Esophagus muscularis mucosa (tissue), 4 donors: ENCODE data around the gene MAN1B1.

Source experiments
- EP300 ChIP-seq: sonication (generic); formaldehyde crosslinking; IDR thresholded peaks from one replicate; pipeline ENCODE4 v1.6.1; 2017; ENCODE audit warnings: antibody characterized with exemption
- POLR2A ChIP-seq: fragments of 450-650 bp; IDR thresholded peaks from one replicate; pipeline ENCODE4 v1.6.1; 2017; ENCODE audit warnings: antibody characterized with exemption, moderate library complexity, mild to moderate bottlenecking, low read depth
- TF ChIP-seq, protein P1 (sequence below), 3 experiments: fragments of 200-600 bp in 2 of 3; fragments of 450-650 bp in 1 of 3; sonication (generic) in 2 of 3; IDR thresholded peaks; one replicate each; pipeline ENCODE4 v1.5.1; 2017 to 2019; ENCODE audit warnings: antibody characterized with exemption in 3 of 3, mild to moderate bottlenecking in 2 of 3, moderate library complexity in 1 of 3

DNA sequence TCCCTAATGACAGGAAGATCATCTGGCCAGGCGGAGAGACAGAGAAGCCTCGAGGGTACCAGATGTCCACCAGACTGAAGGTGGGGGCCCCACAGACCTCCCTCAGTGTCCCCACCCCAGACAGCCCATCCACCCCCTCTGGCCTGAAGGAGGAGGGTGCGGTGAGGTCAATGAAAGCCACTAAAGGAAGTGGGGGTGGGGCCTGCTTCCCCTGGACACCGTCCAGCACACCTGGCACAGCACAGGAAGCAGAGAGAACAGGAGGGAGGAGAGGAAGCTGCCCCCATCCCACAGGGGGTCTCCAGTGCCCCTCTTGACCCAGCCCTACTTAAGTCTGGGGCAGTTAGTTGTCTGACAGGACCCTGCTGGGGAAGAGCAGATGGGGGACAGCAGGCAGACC, 71.8 kb downstream of the MAN1B1 start:
- TF ChIP-seq EP300 = no peak
- TF ChIP-seq, protein P1, sequence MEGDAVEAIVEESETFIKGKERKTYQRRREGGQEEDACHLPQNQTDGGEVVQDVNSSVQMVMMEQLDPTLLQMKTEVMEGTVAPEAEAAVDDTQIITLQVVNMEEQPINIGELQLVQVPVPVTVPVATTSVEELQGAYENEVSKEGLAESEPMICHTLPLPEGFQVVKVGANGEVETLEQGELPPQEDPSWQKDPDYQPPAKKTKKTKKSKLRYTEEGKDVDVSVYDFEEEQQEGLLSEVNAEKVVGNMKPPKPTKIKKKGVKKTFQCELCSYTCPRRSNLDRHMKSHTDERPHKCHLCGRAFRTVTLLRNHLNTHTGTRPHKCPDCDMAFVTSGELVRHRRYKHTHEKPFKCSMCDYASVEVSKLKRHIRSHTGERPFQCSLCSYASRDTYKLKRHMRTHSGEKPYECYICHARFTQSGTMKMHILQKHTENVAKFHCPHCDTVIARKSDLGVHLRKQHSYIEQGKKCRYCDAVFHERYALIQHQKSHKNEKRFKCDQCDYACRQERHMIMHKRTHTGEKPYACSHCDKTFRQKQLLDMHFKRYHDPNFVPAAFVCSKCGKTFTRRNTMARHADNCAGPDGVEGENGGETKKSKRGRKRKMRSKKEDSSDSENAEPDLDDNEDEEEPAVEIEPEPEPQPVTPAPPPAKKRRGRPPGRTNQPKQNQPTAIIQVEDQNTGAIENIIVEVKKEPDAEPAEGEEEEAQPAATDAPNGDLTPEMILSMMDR (IDR thresholded peaks at IDR 0.05) = no peak
- no peak for TF ChIP-seq POLR2A
